Upper lobe of left lung (tissue), 6 donors: ENCODE measurements around the gene KNDC1. TPM values are rescaled to one million over a fixed set of nuclear protein-coding genes. Genes with fewer than 3 reads are reported as not detected.
A peak's percentile ranks its signal among the peaks of the same experiment; 100 is the strongest.

Source experiments
- ATAC-seq, 2 donors: fragments of 200-7000 bp; cut with Tn5 transposase; one replicate each; pipeline ENCODE4 v1.9.1; 2022; ENCODE audit warnings: mild to moderate bottlenecking in 2 of 2, moderate library complexity in 2 of 2; ENCODE audit not compliant: low FRiP score in 2 of 2
- DNase-seq, 2 donors: peaks; one replicate each; pipeline ENCODE4 v3.0.0-alpha.2; 2019 to 2020
- H3K27ac ChIP-seq, 4 donors: fragments of 200-600 bp; sonication (generic); one replicate each; pipeline ENCODE4 v1.5.1; 2016 to 2019
- H3K27me3 ChIP-seq, 4 donors: fragments of 200-600 bp; sonication (generic); one replicate each; pipeline ENCODE4 v1.5.1; 2017 to 2019
- H3K36me3 ChIP-seq, 4 donors: fragments of 200-600 bp; sonication (generic); one replicate each; pipeline ENCODE4 v1.5.1; 2016 to 2019
- H3K4me1 ChIP-seq, 4 donors: fragments of 200-600 bp; sonication (generic); one replicate each; pipeline ENCODE4 v1.5.1; 2018 to 2019
- H3K4me3 ChIP-seq, 4 donors: fragments of 200-600 bp; sonication (generic); one replicate each; pipeline ENCODE4 v1.5.1; 2017 to 2019; ENCODE audit warnings: mild to moderate bottlenecking in 2 of 4, moderate library complexity in 1 of 4
- H3K9me3 ChIP-seq, 4 donors: fragments of 200-600 bp; sonication (generic); one replicate each; pipeline ENCODE4 v1.5.1; 2018 to 2019
- EP300 ChIP-seq, 4 donors: sonication (generic); formaldehyde crosslinking; IDR thresholded peaks; one replicate each; pipeline ENCODE4 v1.5.1; 2017; ENCODE audit warnings: antibody characterized with exemption in 4 of 4, control low read depth in 2 of 4
- POLR2A ChIP-seq, 4 donors: fragments of 450-650 bp; IDR thresholded peaks; one replicate each; pipeline ENCODE4 v1.5.1; 2016 to 2017; ENCODE audit warnings: antibody characterized with exemption in 4 of 4, mild to moderate bottlenecking in 2 of 4
- POLR2AphosphoS5 ChIP-seq, 2 donors: sonication (generic); formaldehyde crosslinking; IDR thresholded peaks; one replicate each; pipeline ENCODE4 v1.5.1; 2017; ENCODE audit warnings: antibody characterized with exemption in 2 of 2
- WGBS, 2 donors: methylation state at CpG; one replicate each; pipeline ENCODE4 v1.1.5; 2017 to 2018; 5-methylcytosine and 5-hydroxymethylcytosine counted together
- total RNA-seq, 6 donors: library from RNA; depleted of rRNA in 4 of 6; stranded (reverse); fragments of >200 nt in 4 of 6; gene quantifications; one replicate each; pipeline versions ENCODE4 v1.1.0 to v1.2.1, GENCODE V29; 2016 to 2021
- TF ChIP-seq, protein P1 (sequence below), 6 experiments: fragments of 450-650 bp in 4 of 6; fragments of 200-600 bp in 2 of 6; sonication (generic) in 2 of 6; IDR thresholded peaks; one replicate each; pipeline ENCODE4 v1.5.1; 2016 to 2019; ENCODE audit warnings: antibody characterized with exemption in 6 of 6
- donor health status: DM: no; HTN: no; CAD: no; lungs with moderate emphysema.
- donor health status: DM: no; HTN: yes; CAD: no; lungs with severe emphysema.

Gene KNDC1
- total RNA-seq, 6 donors from 2014 or later = 7.1 to 30.3 (median 15.5) TPM

DNA sequence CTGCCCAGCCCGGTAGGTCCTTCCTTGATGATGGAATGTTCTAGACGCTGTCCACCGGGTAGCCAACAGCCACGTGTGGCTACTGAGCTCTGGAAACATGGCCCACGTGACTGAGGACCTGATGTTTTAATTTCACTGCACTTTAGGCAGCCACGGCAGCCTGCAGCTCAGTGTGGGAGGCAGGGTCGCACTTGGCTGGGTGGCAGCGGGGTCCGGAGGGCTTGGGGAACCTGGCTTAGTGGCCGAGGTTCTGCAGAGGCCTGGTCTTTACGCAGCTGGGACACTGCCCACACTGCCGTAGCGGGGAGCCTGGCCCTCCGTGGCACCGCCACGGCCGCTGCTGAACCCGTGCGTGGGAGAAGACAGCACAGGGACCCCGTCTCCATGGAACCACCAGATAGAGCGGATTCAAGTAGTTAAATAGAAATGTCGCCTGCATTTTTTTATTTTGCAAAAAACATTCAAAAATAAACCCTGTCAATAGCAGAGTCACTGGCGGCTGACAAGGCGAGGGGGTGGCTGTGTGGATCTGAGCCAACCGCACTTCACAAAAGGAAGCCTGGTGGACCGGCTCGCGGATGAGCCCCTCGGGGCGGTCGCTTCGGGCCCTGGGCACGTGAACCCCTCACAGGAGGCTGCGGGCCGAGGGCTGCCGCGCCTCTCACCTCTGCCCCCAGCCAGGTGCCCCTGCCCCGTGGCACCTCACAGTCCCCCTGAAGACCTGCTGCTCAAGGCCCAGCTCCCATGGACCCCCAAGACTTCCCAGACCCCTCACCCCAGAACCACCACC, 44.4 kb downstream of the KNDC1 start:
- Histone ChIP-seq H3K27me3 (no peaks in the 10 kb centered on the region), H3K4me3 (no peak overlapping the region), H3K36me3 (no peaks in the 10 kb centered on the region), H3K4me1 (no peaks in the 10 kb centered on the region), H3K27ac (no peak overlapping the region), H3K9me3 (no peaks in the 10 kb centered on the region)
- ATAC-seq = no peak
- peak in 1 of 2 donors; percentile 79 for DNase-seq
- 90% methylated on average over 18 to 38 of the region's 38 CpGs for WGBS, 2 donors
- TF ChIP-seq POLR2A (IDR thresholded peaks at IDR 0.05) = no peak
- TF ChIP-seq, protein P1, sequence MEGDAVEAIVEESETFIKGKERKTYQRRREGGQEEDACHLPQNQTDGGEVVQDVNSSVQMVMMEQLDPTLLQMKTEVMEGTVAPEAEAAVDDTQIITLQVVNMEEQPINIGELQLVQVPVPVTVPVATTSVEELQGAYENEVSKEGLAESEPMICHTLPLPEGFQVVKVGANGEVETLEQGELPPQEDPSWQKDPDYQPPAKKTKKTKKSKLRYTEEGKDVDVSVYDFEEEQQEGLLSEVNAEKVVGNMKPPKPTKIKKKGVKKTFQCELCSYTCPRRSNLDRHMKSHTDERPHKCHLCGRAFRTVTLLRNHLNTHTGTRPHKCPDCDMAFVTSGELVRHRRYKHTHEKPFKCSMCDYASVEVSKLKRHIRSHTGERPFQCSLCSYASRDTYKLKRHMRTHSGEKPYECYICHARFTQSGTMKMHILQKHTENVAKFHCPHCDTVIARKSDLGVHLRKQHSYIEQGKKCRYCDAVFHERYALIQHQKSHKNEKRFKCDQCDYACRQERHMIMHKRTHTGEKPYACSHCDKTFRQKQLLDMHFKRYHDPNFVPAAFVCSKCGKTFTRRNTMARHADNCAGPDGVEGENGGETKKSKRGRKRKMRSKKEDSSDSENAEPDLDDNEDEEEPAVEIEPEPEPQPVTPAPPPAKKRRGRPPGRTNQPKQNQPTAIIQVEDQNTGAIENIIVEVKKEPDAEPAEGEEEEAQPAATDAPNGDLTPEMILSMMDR (IDR thresholded peaks at IDR 0.05) = no peak

DNA sequence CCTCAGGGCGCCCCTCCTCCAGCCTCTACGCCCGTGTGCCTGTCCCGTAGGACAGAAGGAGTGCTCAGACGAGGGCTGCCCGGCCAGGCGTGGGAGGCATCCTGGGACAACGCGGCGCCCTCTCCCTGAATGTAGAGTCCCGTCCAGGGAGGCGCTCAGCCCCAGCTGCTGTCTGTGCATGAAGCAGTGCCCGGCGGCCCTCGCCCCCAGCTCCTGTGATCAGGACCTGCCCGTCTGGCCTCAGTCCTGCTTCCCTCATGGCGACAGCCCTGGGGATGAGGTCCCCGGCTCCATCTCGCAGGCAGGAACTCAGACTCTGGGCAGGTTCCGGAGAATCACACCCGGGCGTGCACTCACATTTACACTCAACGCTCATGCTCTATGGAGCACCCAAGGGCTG, 45.1 kb downstream of the KNDC1 start:
- TF ChIP-seq, protein P1 (IDR thresholded peaks at IDR 0.05) = no peak
- TF ChIP-seq POLR2AphosphoS5 (IDR thresholded peaks at IDR 0.05) = no peak
- no peak for TF ChIP-seq POLR2A (IDR thresholded peaks at IDR 0.05)
- no peak for TF ChIP-seq EP300 (IDR thresholded peaks at IDR 0.05)
- Histone ChIP-seq H3K27ac (no peak overlapping the region), H3K36me3 (no peaks in the 10 kb centered on the region), H3K27me3 (no peaks in the 10 kb centered on the region), H3K4me1 (no peaks in the 10 kb centered on the region), H3K4me3 (no peak overlapping the region), H3K9me3 (no peaks in the 10 kb centered on the region)
- WGBS, 2 donors = 85 to 89% methylated on average over 10 to 21 of the region's 23 CpGs
- DNase-seq (peak in 1 of 2 donors; percentile 74), ATAC-seq (no peak)

DNA sequence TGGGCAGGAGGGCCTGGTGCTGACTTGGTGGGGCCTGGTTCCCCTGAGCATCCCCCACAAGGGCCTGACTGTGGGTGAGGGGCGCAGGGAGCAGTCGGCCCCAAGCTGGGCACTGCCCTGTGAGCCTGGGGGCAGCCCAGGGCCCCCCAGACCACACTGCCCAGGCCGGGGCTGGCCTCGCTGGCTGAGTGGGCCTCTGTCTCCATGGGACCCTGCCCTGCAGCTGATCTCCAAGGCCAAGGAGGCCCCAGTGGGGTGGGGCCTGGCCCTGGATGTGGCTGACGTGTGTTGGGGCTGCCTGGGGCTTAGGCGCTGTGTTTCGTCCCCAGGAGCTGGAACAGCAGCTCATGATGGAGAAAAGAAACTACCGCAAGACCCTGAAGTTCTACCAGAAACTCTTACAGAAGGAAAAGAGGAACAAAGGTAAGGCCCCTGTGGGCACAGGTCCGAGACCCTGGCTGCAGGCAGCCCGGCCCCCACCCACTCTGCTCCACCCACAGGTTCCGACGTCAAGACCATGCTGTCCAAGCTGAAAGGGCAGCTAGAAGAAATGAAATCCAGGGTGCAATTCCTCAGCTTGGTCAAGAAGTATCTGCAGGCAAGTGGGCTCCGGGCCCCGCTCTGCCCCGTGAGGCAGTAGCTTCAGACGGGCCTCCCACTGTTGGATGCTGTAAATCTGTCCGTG, 46.5 kb downstream of the KNDC1 start:
- no peak overlapping the region for H3K4me3 ChIP-seq
- no peak for TF ChIP-seq POLR2AphosphoS5 (IDR thresholded peaks at IDR 0.05)
- TF ChIP-seq POLR2A (IDR thresholded peaks at IDR 0.05) = no peak
- TF ChIP-seq, protein P1 (IDR thresholded peaks at IDR 0.05) = no peak
- TF ChIP-seq EP300 (IDR thresholded peaks at IDR 0.05) = no peak
- H3K4me1 ChIP-seq = no peaks in the 10 kb centered on the region
- H3K27me3 ChIP-seq = no peaks in the 10 kb centered on the region
- DNase-seq (peak in 1 of 2 donors; percentile 72), ATAC-seq (no peak)
- 83 to 92% methylated on average over 11 to 17 of the region's 17 CpGs for WGBS, 2 donors
- H3K36me3 ChIP-seq = no peaks in the 10 kb centered on the region
- no peaks in the 10 kb centered on the region for H3K9me3 ChIP-seq
- no peak overlapping the region for H3K27ac ChIP-seq

DNA sequence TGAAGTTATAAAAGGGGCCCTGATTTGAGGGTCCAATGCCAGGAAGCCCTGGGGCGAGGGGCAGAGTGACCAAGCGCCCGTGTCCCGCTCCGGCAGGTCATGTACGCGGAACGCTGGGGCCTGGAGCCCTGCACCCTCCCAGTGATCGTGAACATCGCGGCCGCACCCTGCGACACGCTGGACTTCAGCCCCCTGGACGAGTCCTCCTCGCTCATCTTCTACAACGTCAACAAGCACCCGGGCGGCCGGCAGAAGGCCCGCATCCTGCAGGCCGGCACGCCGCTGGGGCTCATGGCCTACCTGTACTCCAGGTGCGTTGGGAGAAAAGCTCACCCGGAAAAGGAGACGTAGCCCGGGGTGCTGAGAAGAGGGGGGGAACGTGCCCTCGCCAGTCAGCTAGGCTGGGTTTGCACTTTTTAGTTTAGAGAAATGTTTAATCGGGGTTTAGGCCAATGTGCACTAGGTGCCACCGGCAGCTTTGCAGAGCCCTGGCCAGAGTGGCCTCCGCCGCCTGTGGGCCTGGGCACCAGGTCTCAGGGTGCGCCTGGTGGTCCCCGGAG, 47.1 kb downstream of the KNDC1 start:
- Histone ChIP-seq H3K27ac (no peak overlapping the region), H3K9me3 (no peaks in the 10 kb centered on the region), H3K27me3 (no peaks in the 10 kb centered on the region), H3K4me3 (no peak overlapping the region), H3K36me3 (no peaks in the 10 kb centered on the region), H3K4me1 (no peaks in the 10 kb centered on the region)
- ATAC-seq (no peak), DNase-seq (peak in 1 of 2 donors; percentile 84)
- WGBS, 2 donors = 95 to 97% methylated on average over 28 to 36 of the region's 36 CpGs
- TF ChIP-seq POLR2AphosphoS5 (IDR thresholded peaks at IDR 0.05) (no peak), POLR2A (IDR thresholded peaks at IDR 0.05) (no peak), EP300 (IDR thresholded peaks at IDR 0.05) (no peak)
- TF ChIP-seq, protein P1 (IDR thresholded peaks at IDR 0.05) = no peak
